HG02970 (cell line): Measurements from ENCODE around the gene SUMO3.

ENCODE experiments used
- ATAC-seq: cut with Tn5 transposase; IDR thresholded peaks from one replicate; pipeline ENCODE4 v1.9.1; 2021; ENCODE audit warnings: mild to moderate bottlenecking, moderate library complexity, moderate number of reproducible peaks; ENCODE audit not compliant: unreplicated experiment, low FRiP score

The SUMO3 gene

GRCh38 chr21:44847261-44848056 lies 29.6 kb upstream of the SUMO3 start:
- no peak for ATAC-seq

- no peak for ATAC-seq
Measured at GRCh38 chr21:44846485-44847260, 28.8 kb upstream of the SUMO3 start.

- no peak for ATAC-seq
Measured at GRCh38 chr21:44846224-44846484, 28.3 kb upstream of the SUMO3 start.

GRCh38 chr21:44845418-44846223 lies 27.8 kb upstream of the SUMO3 start:
- no peak for ATAC-seq

GRCh38 chr21:44844256-44844655 lies 26.4 kb upstream of the SUMO3 start:
- ATAC-seq: no peak

- ATAC-seq: no peak
Measured at GRCh38 chr21:44842721-44843445, 25.0 kb upstream of the SUMO3 start.

- no peak for ATAC-seq
Measured at GRCh38 chr21:44842087-44842486, 24.2 kb upstream of the SUMO3 start.

- ATAC-seq: no peak
Measured at GRCh38 chr21:44840771-44841170, 22.9 kb upstream of the SUMO3 start.

- ATAC-seq: no peak
Measured at GRCh38 chr21:44838951-44839350, 21.1 kb upstream of the SUMO3 start.

GRCh38 chr21:44838039-44838895 lies 20.4 kb upstream of the SUMO3 start:
- no peak for ATAC-seq

- ATAC-seq: no peak
Measured at GRCh38 chr21:44837537-44837936, 19.7 kb upstream of the SUMO3 start.

- ATAC-seq: no peak
Measured at GRCh38 chr21:44836666-44837471, 19.0 kb upstream of the SUMO3 start.

GRCh38 chr21:44836349-44836665 lies 18.4 kb upstream of the SUMO3 start:
- ATAC-seq: no peak

GRCh38 chr21:44835647-44835973 lies 17.7 kb upstream of the SUMO3 start:
- ATAC-seq: no peak

- no peak for ATAC-seq
Measured at GRCh38 chr21:44834951-44835646, 17.2 kb upstream of the SUMO3 start.

GRCh38 chr21:44834231-44834950 lies 16.5 kb upstream of the SUMO3 start:
- no peak for ATAC-seq

- ATAC-seq: no peak
Measured at GRCh38 chr21:44833663-44834062, 15.8 kb upstream of the SUMO3 start.
